Measurements from ENCODE around the gene SORBS2.

SORBS2 gene

DNA sequence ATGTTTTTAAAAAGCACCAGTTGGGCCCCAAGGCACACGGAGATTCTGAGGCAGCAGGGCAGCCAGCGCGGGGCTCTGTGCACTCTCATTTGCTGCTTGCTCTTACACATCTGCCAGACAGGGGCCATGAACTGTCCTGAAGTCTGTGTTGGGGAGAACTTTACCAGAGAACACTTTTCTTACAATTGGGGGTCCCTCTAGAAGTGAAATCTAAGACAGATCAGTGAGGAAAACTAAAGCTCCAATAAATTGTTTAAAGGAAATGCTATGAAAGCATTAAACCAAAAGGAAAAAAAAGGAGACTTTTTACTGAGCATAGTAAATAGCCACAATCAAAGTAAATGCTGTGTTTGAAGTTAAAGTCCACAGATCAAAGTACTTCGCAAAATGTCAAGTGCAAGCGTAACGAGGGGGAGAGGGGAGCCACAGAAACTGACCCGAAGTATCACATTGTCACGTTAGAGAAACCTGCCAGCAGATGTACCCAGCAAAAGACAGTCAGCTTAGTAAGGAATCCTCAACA, 37.8 kb downstream of the SORBS2 start:
- H3K27me3 Mint-ChIP-seq, result peaks cover 26% of the 10 kb centered on the region
- peaks cover 0 to 14% of the 10 kb centered on the region in 2 donors for H3K9me3 Mint-ChIP-seq
- no peak overlapping the region for H3K27ac Mint-ChIP-seq
- ATAC-seq, result no peak
- DNase-seq, result no peak
- no peak overlapping the region for H3K4me3 Mint-ChIP-seq
- H3K4me1 Mint-ChIP-seq, result no peaks in the 10 kb centered on the region

DNA sequence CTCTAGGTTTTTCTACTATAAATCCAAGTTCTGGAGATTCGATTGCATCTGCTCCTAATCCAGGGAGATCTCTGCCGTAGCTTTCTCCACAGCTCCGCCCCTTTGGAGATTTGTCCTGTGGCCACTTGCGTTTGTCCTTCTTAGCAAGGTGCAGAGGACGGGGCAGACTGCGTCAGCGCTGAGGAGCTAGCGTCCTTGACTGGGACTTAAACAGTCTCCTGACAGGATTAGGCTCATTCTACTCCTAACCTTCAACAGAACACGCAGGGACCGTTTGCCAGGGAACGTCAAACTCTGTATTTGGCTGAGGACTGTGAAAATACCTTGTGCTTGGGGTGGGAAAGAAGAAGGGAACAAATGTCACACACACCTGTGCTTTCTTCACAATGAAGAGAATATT, 38.6 kb downstream of the SORBS2 start:
- no peak for ATAC-seq
- Mint-ChIP-seq H3K4me3 (no peak overlapping the region), H3K9me3 (peaks cover 0 to 14% of the 10 kb centered on the region in 2 donors), H3K27me3 (peaks cover 26% of the 10 kb centered on the region), H3K27ac (no peak overlapping the region), H3K4me1 (no peaks in the 10 kb centered on the region)
- no peak for DNase-seq

DNA sequence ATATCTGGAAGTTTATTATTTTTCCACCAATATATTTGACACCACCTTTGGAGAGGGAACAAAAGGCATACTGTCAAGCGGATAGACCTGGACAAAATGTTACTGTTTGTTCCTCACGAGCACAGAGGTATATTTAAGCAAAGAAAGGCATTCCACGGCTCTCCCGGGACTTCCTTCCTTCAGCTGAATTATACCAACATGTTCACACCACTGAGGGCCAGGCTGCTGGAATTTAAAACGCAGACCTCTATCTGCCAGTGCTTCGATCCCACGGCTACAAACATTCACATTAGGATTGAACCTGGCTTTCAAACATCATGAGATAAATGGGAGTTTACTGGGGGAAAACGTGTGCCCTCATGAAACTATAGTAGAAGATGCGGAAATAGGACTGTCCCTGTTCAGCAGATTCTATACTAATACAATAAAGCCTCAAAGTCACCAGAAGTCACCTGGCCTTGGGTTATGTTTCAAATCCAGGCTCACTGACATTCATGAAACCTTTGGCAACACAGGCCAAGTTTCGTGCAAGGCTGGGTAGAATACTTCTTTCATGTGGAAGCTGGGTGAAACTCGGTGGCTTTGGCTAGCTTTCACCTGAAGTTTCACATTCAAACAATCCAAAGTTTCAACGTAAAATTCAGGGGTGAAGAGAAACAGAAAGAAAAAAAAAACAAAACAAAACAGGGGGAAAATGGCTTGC, 39.5 kb downstream of the SORBS2 start:
- ATAC-seq, result no peak
- Mint-ChIP-seq H3K4me1 (no peaks in the 10 kb centered on the region), H3K4me3 (no peak overlapping the region), H3K27ac (no peak overlapping the region), H3K9me3 (peaks cover 0 to 14% of the 10 kb centered on the region in 2 donors), H3K27me3 (peaks cover 26% of the 10 kb centered on the region)
- DNase-seq, result no peak

DNA sequence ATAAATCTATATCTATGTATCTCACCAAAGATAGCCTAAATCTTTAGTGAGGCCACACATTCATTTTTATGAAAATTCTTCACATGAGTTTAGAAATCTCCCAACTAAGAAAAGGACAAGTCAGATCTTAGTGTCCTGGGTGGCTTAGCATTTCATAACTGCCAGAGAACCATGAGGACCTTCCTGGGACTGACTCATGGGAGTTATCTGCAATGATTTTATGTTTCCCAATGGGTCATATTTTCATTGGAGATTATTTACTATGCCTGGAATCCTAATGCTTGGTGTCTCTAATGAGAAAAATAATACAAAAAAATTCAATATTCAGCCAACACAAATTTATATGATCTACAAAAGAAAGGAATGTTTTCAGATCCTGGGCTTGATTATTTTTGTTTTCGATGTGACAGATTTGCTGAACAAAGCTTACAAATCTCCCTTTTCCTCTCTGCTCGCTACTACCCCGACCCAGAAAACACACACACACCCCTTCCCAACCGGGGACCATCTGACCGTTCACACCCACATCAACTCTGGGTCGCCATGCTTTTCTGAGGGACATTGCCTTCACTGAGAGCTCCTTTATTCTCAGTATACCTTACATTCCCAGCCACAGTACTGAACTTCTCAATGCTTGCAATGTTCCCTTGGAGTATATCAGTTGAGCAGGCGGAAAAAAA, 40.1 kb downstream of the SORBS2 start:
- Mint-ChIP-seq H3K9me3 (peaks cover 0 to 14% of the 10 kb centered on the region in 2 donors), H3K27ac (no peak overlapping the region), H3K27me3 (peaks cover 26% of the 10 kb centered on the region), H3K4me1 (no peaks in the 10 kb centered on the region), H3K4me3 (no peak overlapping the region)
- ATAC-seq, result no peak
- no peak for DNase-seq

DNA sequence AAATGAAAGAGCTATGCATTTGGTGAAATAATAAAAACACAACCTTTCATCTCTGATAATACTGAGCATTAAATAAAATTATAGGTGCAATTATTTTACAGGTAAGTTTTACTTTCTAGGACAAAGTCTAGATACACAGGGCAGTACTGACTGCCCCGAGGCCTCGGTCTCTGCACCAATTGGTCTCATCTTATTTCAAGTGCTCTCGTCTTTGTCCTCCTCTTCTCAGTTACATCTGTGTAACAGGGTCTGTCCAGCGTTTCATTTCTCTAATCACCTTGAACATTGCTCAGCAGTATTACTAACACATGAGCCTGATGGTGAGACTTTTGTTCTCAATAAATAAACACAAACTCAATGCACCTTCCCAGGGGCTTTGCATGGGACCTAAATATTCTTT, 44.5 kb downstream of the SORBS2 start:
- no peak overlapping the region for H3K27ac Mint-ChIP-seq
- H3K4me1 Mint-ChIP-seq, result no peaks in the 10 kb centered on the region
- peaks cover 5% of the 10 kb centered on the region for H3K27me3 Mint-ChIP-seq
- DNase-seq, result no peak
- peaks cover 0 to 14% of the 10 kb centered on the region in 2 donors for H3K9me3 Mint-ChIP-seq
- no peak for ATAC-seq
- no peak overlapping the region for H3K4me3 Mint-ChIP-seq

DNA sequence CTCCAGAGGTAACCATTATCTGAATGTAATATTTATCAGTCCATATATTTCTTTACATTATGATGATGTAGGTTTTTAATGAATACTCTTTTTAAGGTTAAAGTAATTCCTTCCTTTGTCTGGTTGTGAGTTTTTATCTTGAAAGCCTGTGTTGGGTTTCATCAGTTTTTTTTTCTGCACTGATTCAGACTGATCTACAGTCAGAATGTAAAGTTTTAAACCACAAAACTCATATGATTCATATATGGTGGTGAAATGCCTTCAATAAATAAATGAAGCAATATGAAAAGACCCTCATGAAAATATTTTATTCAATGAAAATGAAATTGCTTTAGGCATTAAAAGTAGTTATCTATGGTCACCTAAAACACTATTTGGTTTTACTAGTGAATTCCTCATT, 47.1 kb downstream of the SORBS2 start:
- no peak overlapping the region for H3K27ac Mint-ChIP-seq
- H3K4me3 Mint-ChIP-seq, result no peak overlapping the region
- ATAC-seq (no peak), DNase-seq (no peak)
- no peaks in the 10 kb centered on the region for H3K4me1 Mint-ChIP-seq
- H3K9me3 Mint-ChIP-seq, result no peaks in the 10 kb centered on the region
- H3K27me3 Mint-ChIP-seq, result peaks cover 11% of the 10 kb centered on the region

DNA sequence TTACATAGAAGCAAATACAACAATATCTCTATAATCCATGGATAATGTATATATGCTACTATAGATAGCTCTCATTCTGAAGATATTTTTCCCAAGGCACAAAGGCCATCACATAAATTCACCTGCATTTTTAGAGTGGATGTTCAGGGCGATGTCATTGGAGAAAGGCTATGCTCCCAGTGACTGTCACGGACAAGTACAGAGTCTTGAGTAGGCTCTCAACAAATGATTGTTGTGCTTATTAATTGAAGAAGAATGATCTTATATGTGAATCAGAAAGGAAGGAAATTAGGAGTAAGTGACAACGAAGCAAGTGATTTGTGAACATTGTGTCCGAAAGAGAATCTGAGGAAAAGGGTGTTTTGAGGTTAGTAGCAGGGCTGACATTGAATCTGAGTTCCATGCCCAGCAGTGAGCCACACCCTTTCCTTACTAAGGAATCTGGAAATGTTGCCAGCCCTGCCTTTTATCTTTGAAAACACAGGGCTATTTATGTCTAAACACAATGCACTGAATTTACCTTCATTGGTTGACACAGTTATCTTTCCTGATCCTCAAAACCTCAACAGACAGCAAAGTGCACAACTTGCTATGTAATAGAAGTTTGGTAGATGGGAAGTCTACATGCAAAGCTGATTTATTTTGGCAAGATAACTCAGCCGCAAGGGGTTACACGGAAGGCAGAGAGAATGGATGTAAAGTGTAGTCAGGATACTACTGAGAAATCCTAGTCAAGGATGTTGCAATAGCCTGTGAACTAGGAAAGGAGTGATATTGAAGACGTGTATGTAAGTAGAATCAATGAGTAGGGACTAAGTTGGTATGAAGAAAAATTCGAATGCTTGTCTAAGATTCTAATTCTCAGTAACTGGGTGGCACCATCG, 50.4 kb downstream of the SORBS2 start:
- ATAC-seq, result no peak
- Mint-ChIP-seq H3K27ac (no peak overlapping the region), H3K27me3 (peaks cover 20% of the 10 kb centered on the region), H3K4me1 (no peaks in the 10 kb centered on the region), H3K4me3 (no peak overlapping the region), H3K9me3 (no peaks in the 10 kb centered on the region)
- DNase-seq, result no peak

DNA sequence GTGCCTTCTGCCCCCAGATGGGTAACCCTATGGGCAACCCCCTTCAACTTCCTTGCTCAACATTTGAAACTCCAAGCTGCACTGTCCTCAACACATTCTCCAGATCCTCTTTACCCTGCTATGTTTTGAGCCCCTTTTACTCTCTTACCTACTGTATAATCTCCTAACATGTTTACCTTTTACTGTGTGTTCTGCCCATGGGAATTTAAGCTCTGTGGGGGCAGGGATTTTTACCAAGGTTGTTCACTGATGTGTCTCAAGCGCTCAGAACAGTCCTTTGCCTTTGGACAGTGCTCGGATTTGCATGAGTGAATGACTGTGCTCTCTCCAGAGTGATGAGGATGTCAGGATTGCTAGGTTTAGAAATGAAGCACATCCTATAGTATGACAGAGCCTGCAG, 53.2 kb downstream of the SORBS2 start:
- Mint-ChIP-seq H3K27me3 (peaks cover 20% of the 10 kb centered on the region), H3K9me3 (no peaks in the 10 kb centered on the region), H3K27ac (peak overlapping the region in 1 of 2 donors; percentile 14), H3K4me3 (no peak overlapping the region), H3K4me1 (no peaks in the 10 kb centered on the region)
- no peak for DNase-seq
- no peak for ATAC-seq

DNA sequence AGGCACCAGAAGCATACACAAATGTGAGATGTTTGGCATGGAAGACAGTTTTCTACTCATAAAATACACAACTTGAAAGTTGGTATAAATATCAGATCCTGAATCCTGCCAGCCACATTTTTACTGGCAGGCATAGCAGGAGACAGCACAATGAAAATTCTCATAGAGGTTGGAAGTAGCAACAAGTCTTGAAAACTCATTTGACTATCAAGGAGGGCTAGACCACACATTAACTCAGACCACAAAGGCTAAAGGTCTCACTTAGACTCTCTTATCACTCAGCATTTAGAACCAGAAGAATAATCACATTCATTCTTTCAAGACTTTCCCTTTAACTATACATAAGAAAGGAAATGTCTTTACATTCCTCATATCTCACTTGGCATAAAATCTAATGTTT, 56.5 kb downstream of the SORBS2 start:
- Mint-ChIP-seq H3K4me1 (no peaks in the 10 kb centered on the region), H3K4me3 (no peak overlapping the region), H3K27me3 (peaks cover 16% of the 10 kb centered on the region), H3K27ac (no peak overlapping the region), H3K9me3 (no peaks in the 10 kb centered on the region)
- DNase-seq (no peak), ATAC-seq (no peak)

DNA sequence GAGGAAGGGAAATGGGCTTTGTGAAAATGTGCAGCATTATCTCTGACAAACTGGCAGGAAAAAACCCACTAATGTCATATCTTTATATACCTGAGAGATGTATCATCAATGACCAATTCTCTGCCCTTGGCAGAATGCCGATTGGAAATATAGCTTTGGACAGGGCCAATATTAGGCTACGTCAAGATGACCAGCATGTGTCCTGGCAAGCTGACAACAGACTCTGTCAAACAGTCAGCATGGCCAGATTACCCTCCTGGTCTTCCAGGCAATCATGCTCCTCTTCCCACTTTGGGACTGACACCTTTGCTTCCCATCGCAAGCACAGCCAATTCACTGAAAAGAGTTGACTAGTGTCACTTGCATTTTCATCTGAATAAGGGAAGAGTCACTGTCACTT, 57.0 kb downstream of the SORBS2 start:
- Mint-ChIP-seq H3K27ac (no peak overlapping the region), H3K9me3 (no peaks in the 10 kb centered on the region), H3K4me3 (no peak overlapping the region), H3K4me1 (no peaks in the 10 kb centered on the region), H3K27me3 (peaks cover 19% of the 10 kb centered on the region)
- ATAC-seq, result no peak
- DNase-seq, result no peak

DNA sequence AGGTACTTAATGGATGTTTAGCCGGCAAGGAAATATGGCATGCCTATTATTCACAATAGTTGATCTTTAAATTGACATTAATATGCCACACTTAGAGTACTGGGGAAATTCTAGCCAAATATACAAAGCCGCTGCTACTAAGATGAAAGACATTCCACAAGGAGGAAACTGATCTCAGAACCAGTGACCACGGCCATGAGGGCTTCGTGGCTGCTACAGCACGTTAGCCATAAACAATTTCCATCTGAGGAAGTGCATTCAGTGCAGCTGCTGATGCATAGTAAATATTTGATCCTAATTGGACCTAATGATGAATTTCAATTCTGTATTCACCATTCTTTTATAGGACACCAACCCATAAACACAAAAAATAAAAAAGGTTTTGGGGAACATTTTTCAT, 59.1 kb downstream of the SORBS2 start:
- H3K4me3 Mint-ChIP-seq, result no peak overlapping the region
- no peak overlapping the region for H3K27ac Mint-ChIP-seq
- no peak for ATAC-seq
- no peaks in the 10 kb centered on the region for H3K4me1 Mint-ChIP-seq
- H3K9me3 Mint-ChIP-seq, result no peaks in the 10 kb centered on the region
- no peak for DNase-seq
- peaks cover 22% of the 10 kb centered on the region for H3K27me3 Mint-ChIP-seq

DNA sequence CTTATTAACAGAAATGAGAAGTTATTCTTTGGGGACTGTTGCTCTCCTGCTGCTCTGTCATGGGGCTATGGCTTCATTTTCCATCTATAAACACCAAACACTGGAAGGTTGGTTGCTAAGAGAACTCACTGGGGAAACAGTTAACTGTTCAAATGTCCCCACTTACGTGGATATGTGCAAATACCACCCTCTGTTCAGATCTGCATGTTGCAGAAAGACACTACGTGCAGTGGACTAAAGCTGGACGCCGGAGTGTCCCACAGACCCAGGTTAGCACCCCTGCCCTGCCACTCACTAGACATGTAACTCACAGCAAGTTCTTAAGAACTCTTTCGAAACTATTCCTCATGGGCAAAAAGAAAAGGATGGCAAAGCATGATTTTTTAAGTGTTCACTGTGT, 62.1 kb downstream of the SORBS2 start:
- H3K4me1 Mint-ChIP-seq, result no peaks in the 10 kb centered on the region
- ATAC-seq (no peak), DNase-seq (no peak)
- no peaks in the 10 kb centered on the region for H3K9me3 Mint-ChIP-seq
- peaks cover 33% of the 10 kb centered on the region for H3K27me3 Mint-ChIP-seq
- no peak overlapping the region for H3K27ac Mint-ChIP-seq
- no peak overlapping the region for H3K4me3 Mint-ChIP-seq

DNA sequence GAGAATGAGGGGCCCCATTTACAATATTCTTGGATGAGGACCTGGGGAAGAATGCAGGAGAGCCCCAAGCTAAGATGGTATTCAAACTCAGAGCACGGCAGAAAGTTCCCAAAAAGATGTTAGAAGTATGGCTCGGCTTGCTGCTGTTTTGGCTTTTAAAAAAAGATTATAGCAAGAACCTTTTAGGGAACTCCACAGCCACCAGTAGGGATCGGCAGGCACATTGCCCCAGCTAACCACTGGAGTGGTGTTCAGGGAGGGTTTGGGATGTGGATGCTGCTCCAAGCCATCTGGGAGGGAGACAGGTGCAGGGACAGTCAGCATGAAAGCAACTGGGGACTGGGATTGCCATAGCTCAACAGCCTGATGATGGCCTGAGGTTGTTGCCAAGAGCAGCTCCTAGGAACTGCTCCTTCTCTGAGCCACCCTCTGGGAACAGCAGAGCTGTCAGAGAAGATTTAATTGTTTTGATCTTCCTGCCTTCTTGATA, 63.0 kb downstream of the SORBS2 start:
- no peak overlapping the region for H3K4me3 Mint-ChIP-seq
- no peaks in the 10 kb centered on the region for H3K9me3 Mint-ChIP-seq
- no peak overlapping the region for H3K27ac Mint-ChIP-seq
- H3K4me1 Mint-ChIP-seq, result no peaks in the 10 kb centered on the region
- DNase-seq, result no peak
- ATAC-seq, result no peak
- H3K27me3 Mint-ChIP-seq, result peaks cover 42% of the 10 kb centered on the region

DNA sequence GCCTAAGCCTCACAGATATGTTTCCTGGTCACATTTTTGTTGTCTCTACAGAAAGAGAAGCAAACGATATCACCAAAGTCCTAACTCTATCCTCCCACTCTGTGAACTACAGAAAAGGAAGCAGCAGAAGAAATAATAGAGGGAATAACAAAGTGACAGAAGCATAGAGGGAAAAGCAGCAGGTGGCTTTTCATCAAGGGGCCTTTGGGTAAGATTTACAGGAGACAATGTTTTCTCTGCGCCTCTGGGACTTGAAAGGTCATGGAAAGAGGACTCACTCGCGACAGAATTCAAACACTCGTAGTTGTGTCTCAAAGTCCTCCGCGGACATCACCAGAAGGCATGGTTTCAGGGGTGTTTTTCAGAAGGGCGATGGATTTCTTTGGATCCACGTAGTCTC, 66.1 kb downstream of the SORBS2 start:
- Mint-ChIP-seq H3K4me3 (no peak overlapping the region), H3K9me3 (no peaks in the 10 kb centered on the region), H3K27me3 (peaks cover 44% of the 10 kb centered on the region), H3K27ac (peak overlapping the region in 1 of 2 donors; percentile 9), H3K4me1 (no peaks in the 10 kb centered on the region)
- ATAC-seq, result no peak
- DNase-seq, result no peak

DNA sequence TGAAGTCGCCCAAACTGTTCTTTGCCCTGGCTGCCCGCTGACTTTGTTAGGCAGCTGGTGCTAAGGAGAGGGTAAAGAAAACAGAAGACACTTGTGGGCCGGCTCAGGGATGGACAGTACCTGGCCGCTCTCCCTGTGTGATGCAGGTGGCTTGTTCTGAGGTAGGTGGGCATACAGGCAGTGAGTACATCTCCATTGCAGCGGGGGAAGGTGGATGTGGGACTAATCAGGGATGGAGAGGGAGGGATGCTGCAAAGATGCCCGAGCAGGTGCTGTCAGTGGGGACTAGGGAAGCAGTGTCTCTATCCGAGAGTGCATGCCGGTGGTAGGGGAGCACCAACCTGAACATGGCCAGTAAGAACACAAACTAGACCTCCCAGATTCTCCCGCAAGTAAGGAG, 67.0 kb downstream of the SORBS2 start:
- Mint-ChIP-seq H3K9me3 (no peaks in the 10 kb centered on the region), H3K4me3 (no peak overlapping the region), H3K27ac (no peak overlapping the region), H3K4me1 (no peaks in the 10 kb centered on the region), H3K27me3 (peaks cover 41% of the 10 kb centered on the region)
- ATAC-seq (no peak), DNase-seq (no peak)

DNA sequence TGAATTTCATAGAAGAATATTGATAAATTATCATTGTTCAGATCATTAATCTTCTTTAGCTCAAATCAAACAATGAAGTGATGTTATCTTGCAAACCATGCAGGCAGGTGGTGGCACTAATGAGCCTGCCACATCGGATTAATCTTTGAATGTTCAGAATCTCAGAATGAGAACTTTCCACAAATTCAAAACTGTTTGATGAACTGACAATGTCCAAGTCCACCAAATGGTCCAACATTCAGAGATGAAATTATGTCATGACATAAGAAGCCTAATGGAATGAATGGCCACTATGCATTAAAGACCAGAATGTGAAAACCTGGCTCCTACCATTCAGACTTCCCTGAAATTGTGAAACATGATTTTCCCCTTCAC, 67.5 kb downstream of the SORBS2 start:
- Mint-ChIP-seq H3K27ac (no peak overlapping the region), H3K27me3 (peaks cover 37% of the 10 kb centered on the region), H3K9me3 (no peaks in the 10 kb centered on the region), H3K4me1 (no peaks in the 10 kb centered on the region), H3K4me3 (no peak overlapping the region)
- DNase-seq (no peak), ATAC-seq (no peak)
